ENCODE results near the gene EIF2B1. TPM values are rescaled to one million over a fixed set of nuclear protein-coding genes. Genes with fewer than 3 reads are reported as not detected.

EIF2B1 gene
- polyA plus RNA-seq (2012; ENCODE audit: insufficient read depth, insufficient read length) = 77.3 TPM

DNA sequence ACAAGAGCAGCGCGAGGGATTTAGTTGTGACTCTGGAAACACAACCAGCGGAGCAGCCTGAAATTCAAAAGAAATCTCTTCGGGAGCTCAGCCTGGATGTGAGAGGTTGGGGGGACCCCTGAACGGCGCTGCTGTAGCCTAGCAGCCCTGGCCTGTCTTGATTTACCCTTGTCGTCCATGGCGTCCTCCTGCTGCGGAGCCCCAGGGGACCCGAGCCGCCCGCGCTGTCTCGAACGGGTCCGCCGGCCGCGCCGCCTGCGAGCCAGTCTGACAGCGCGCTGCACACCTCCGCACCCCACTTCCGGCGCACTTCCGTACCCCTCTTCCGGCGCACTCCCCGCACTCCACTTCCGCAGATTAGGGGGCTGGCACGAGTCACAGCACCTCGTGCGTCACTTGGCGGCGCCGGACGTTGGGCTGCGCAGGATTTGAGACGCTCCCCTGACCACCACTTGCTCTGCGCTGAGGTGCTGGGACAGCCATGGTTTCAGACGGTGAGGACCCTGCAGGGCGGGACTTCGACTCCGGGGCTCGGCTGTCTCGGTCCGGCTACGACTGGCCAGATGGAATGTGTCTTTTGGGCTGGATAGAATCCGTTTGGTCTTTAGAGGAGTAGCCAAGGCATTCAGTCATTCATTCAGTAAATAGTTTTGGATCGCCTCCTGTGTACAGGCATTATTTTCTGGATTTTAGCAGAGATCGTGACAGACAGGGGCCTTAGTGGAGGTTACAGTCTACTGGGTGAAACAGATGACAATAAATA lies at the start of gene EIF2B1, which contains the start of gene GTF2H3:
Gene EIF2B1 (minus strand): TSS at position 308 of the 763 bp plus-strand sequence. CDS start 129 bp downstream, at position 179.
Gene GTF2H3 (plus strand): TSS at position 451 of the 763 bp plus-strand sequence. CDS start 31 bp downstream, at position 482.
- peak; percentile 95 for DNase-seq (ENCODE audit: low read depth, low spot score)
- peak within 1 kb of the TSS; percentile 99 for H3K4me3 ChIP-seq (ENCODE audit: low read length)

GRCh38 chr12:123681605-123682004 lies 48.1 kb upstream of the EIF2B1 start:
- DNase-seq (ENCODE audit: low read depth, low spot score) = no peak
- H3K4me3 ChIP-seq (ENCODE audit: low read length) = no peak overlapping the region

GRCh38 chr12:123678981-123679380 lies 45.5 kb upstream of the EIF2B1 start:
- DNase-seq (ENCODE audit: low read depth, low spot score) = no peak

DNA sequence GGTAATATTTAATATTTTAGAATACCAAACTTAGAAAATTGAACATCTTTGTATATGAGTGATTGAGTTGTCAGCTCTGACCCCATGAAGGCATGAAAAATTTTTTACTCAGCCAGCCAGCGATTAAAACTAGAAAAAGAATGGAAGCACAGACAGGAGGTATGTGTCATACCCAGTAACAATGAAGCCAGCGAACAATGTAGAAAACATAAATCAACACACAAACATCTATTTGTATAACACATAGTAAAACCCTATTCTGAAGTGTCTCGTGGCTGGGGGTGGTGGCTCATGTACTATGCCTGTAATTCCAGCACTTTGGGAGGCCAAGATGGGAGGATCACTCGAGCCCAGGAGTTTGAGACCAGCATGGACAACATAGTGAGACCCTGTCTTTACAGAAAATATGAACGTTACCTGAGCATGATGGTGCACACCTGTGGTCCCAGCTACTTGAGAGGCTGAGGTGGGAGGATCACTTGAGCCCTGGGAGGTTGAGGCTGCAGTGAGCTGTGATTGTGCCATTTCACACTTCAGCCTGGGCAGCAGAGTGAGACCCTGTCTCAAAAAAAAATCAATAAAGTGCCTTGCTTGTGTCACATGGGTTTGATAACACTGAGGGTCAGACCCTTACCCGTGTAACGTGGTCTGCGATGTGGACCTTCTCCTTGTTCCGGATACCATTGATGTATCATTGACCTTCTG lies 43.3 kb upstream of the EIF2B1 start:
- no peak overlapping the region for H3K4me3 ChIP-seq (ENCODE audit: low read length)
- DNase-seq (ENCODE audit: low read depth, low spot score) = no peak

More at GRCh38 chr12:123678981-123679380, 45.5 kb upstream of the EIF2B1 start:
- H3K4me3 ChIP-seq (ENCODE audit: low read length) = no peak overlapping the region

- no peak overlapping the region for H3K4me3 ChIP-seq (ENCODE audit: low read length)
- no peak for DNase-seq (ENCODE audit: low read depth, low spot score)
Observed at GRCh38 chr12:123675436-123675835, 42.0 kb upstream of the EIF2B1 start.

DNA sequence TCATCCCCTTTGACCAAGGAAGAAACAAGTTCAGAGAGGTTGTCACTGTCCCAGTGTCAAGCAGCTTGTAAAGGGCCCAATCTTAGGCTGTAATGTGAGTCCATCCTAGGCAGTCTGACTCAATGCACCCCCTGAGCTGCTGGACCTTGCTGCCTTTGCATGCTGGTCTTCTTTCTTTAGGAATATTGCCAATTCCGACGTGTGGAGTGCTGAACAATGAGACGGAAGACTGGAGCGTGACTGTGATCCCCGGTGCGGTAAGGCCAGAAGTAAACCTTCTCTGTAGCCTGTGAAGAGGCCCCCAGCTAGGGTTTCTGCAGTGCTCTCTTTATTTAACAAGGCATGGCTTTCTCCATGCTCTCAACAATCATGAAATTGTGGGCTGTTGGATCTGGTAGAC lies 38.4 kb upstream of the EIF2B1 start:
- H3K4me3 ChIP-seq (ENCODE audit: low read length) = no peak overlapping the region
- no peak for DNase-seq (ENCODE audit: low read depth, low spot score)

- DNase-seq (ENCODE audit: low read depth, low spot score) = peak; percentile 86
- peak within 1 kb of the TSS; percentile 89 for H3K4me3 ChIP-seq (ENCODE audit: low read length)
Observed at GRCh38 chr12:123670882-123671728, 37.6 kb upstream of the EIF2B1 start, which contains the start of gene TCTN2. Gene TCTN2, plus strand, starts transcription at chr12:123671113. Its CDS starts 128 bp downstream, at chr12:123671241.

DNA sequence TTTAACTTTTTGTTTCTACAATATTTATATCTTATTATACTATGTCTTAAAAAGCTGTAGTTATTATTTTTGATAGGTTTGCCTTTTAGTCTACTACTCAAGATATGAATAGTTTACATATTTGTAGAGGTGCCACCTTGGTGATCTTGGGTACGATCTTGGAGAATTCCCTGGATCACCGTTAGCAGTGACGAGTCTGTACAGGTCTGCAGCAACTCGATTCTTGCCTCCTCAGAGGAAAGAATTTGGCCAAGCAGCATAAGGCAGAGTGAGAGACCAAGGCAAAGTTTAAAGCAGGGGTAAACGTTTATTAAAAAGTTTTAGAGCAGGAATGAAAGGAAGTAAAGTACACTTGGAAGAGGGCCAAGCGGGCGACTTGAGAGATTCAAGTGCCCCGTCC lies 34.3 kb upstream of the EIF2B1 start:
- DNase-seq (ENCODE audit: low read depth, low spot score) = no peak
- H3K4me3 ChIP-seq (ENCODE audit: low read length) = no peak overlapping the region

DNA sequence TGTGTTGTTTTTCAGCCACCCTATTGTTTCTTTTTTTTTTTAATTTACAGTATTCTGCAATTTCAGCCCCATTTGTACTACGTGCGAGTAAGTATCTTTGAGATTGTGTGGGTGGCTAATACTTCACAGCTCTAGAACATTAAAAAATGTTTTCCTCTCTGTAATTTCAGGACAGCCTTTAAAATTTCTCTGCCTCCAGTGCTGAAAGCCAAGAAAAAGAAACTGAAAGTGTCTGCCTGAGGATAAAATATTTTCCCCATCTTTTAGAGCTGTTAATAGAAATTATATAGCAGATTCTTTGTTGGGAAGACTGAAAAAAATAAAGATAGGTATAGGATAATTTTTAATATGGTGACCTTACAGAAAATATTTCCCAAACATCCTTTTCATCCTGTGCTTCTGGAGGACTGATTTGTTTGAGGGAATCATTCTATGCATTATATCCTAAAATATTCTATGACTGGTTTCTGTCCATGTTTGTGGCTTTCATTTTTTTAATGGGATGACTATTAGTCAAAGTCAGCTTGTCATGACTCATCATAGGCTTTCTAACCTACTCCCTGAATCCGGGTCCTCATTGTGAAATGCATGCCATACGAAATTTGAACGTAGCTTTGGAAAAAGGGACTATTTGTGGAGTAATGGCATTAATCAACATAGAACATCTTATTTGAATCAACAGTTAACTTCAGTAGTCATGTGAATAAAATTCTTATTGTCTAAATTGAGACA lies 26.7 kb upstream of the EIF2B1 start:
- no peak overlapping the region for H3K4me3 ChIP-seq (ENCODE audit: low read length)
- DNase-seq (ENCODE audit: low read depth, low spot score) = no peak

DNA sequence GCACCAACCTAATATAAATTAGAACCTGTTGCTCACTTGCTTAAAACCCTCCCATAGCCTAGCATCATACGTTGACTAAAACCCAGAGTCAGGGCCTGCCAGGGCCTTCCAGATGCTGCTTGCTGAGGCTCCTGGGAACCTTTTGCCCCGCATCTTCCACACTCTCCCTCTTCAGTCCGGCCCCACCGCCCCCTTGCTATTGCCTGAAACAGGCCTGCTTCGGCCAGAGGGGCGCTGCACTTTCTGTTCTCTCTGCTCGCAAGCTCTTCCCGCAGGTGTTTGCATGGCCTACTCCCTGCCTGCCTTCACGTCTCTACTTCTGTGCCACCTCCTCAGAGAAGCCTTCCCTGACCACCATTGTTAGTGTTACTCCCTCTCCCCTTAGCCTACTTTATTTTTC lies 23.7 kb upstream of the EIF2B1 start:
- no peak overlapping the region for H3K4me3 ChIP-seq (ENCODE audit: low read length)
- no peak for DNase-seq (ENCODE audit: low read depth, low spot score)

DNA sequence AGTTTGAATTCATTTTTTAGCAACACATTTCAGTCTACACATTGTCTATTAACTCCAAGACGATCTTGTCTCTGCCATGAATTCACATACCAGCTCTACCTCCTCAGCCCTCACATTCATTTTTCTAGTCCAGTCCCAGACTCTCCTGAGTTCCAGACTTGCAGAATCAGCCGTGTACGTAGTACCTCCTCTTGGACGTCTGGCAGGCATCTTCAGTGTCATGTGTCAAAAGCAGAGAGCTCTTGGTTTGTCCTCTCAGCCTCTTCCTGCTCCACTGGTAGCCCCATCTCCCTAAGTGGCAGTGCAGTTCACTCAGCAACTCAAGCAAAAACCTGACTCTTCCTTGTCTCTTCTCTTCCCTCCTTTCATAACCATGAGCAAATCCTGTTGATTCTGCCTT lies 22.9 kb upstream of the EIF2B1 start:
- no peak overlapping the region for H3K4me3 ChIP-seq (ENCODE audit: low read length)
- no peak for DNase-seq (ENCODE audit: low read depth, low spot score)

DNA sequence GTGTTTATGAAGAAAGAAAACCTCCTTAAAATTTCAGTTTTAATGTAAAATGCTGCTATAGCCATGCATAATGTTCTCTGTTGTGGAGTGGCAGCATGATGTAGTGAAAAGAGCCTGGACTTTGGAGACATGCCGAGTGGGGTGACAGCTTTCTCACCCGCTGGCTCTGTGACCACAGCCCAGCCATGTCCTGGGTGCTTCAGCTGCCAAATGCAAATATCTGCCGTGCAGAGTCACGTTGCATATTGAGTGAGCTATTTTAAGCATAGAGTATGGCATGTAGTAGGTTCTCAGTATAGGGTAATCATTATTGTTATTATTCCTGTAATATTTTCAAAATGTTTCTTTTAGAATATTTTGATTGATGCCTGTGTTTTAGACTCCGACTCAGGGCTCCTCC lies 21.9 kb upstream of the EIF2B1 start:
- DNase-seq (ENCODE audit: low read depth, low spot score) = no peak
- no peak overlapping the region for H3K4me3 ChIP-seq (ENCODE audit: low read length)

GRCh38 chr12:123654129-123654701 lies 20.7 kb upstream of the EIF2B1 start:
- no peak overlapping the region for H3K4me3 ChIP-seq (ENCODE audit: low read length)
- no peak for DNase-seq (ENCODE audit: low read depth, low spot score)

DNA sequence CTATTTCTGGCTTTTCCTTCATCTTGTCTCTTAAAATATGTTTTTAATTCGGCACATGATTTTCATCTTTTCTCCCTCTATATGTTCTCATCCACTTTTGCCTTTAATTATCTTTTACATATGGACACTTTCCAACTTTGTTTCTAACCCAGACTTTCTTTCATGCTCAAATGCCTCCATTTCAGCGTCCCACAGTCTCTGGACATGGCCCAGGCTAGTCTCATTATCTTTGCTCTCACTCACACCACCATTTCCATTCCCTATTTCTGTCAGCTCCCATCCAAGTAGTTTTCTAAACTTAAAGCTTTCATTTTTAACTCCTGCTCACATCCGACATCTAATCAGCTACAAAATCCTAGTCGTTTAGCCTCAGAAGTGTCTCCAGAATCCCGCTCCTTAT lies 14.9 kb upstream of the EIF2B1 start:
- no peak overlapping the region for H3K4me3 ChIP-seq (ENCODE audit: low read length)
- no peak for DNase-seq (ENCODE audit: low read depth, low spot score)

DNA sequence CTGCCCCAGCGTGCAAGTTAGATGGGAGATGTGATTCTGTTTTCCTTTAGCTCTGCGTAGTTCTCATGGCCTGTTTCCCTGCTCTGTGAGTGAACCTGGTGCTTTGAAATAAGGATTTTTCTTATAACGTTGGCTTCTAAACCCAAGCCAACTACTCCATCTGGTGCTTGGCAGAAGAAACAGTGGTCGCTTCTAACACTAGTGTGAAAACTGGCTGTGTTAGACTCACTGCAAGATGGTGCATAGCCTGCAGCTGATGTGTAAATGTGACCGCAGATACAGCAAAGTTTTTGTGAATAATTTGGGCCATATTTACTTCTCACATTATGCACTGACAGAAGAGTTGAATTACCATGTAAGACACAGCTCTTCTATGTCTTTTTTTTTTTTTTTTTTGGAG lies 12.4 kb upstream of the EIF2B1 start:
- DNase-seq (ENCODE audit: low read depth, low spot score) = no peak
- no peak overlapping the region for H3K4me3 ChIP-seq (ENCODE audit: low read length)

- no peak overlapping the region for H3K4me3 ChIP-seq (ENCODE audit: low read length)
- no peak for DNase-seq (ENCODE audit: low read depth, low spot score)
Observed at GRCh38 chr12:123645380-123645779, 11.9 kb upstream of the EIF2B1 start.

DNA sequence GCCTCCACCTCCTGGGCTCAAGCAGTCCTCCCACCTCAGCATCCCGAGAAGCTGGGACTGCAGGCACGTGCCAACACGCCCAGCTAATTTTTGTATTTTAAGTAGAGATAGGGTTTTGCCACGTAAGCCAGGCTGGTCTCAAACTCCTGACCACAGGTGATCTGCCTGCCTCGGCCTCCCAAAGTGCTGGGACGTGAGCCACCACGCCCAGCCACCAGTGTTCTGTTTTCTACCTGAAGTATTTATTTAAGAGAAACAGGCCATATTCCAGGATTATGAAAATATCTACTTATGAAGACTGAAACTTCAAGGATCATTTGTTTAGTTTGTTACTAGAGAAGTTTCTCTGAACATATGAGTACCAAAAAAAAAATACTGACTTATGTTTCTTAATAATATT lies 10.4 kb upstream of the EIF2B1 start:
- DNase-seq (ENCODE audit: low read depth, low spot score) = no peak
- H3K4me3 ChIP-seq (ENCODE audit: low read length) = no peak overlapping the region

- H3K4me3 ChIP-seq (ENCODE audit: low read length) = peak overlapping the region; percentile 99
- DNase-seq (ENCODE audit: low read depth, low spot score) = no peak
Observed at GRCh38 chr12:123634142-123634561, 666 bp upstream of the EIF2B1 start.

Measured in Jurkat, Clone E6-1 (cell line).